Calu3 (cell line): ENCODE data around the gene SLC26A6. TPM values are rescaled to one million over a fixed set of nuclear protein-coding genes. Genes with fewer than 3 reads are reported as not detected.

Experiments
- BruUV-seq: library from RNA; stranded (reverse); fragments of 400-500 nt; replicated peaks from 2 replicates; lab custom pipeline; 2021; lab: Mats Ljungman, UMichigan
- CTCF ChIA-PET: fragments of 300-600 bp; sonication (Branson Sonifier 250); formaldehyde crosslinking; loops from one replicate; lab custom pipeline; 2022; ENCODE audit warnings: antibody characterized with exemption; lab: Charles Lee
- DNase-seq: peaks from one replicate; pipeline ENCODE4 v3.0.0; 2022
- H3K27ac Mint-ChIP-seq: one replicate; pipeline ENCODE4 v1.8.0; 2022; ENCODE audit warnings: mixed read lengths; ENCODE audit not compliant: unreplicated experiment
- H3K27me3 Mint-ChIP-seq: one replicate; pipeline ENCODE4 v1.8.0; 2022; ENCODE audit warnings: mixed read lengths; ENCODE audit not compliant: unreplicated experiment
- H3K36me3 Mint-ChIP-seq: one replicate; pipeline ENCODE4 v1.8.0; 2022; ENCODE audit warnings: mild to moderate bottlenecking, moderate library complexity, mixed read lengths; ENCODE audit not compliant: insufficient read depth, unreplicated experiment
- H3K4me1 Mint-ChIP-seq: one replicate; pipeline ENCODE4 v1.8.0; 2022; ENCODE audit warnings: mild to moderate bottlenecking, low read depth, mixed read lengths; ENCODE audit not compliant: unreplicated experiment
- H3K4me3 Mint-ChIP-seq: one replicate; pipeline ENCODE4 v1.8.0; 2022; ENCODE audit warnings: mild to moderate bottlenecking, low read depth, moderate library complexity, mixed read lengths; ENCODE audit not compliant: unreplicated experiment
- H3K9me3 Mint-ChIP-seq: one replicate; pipeline ENCODE4 v1.8.0; 2022; ENCODE audit warnings: low read depth, mixed read lengths; ENCODE audit not compliant: unreplicated experiment
- CTCF ChIP-seq: fragments of 200-600 bp; IDR thresholded peaks from one replicate; pipeline ENCODE4 v1.8.0; 2022; ENCODE audit warnings: antibody characterized with exemption; ENCODE audit not compliant: unreplicated experiment
- intact Hi-C: fragments of 100-400 bp; cut with micrococcal nuclease; formaldehyde crosslinking; loops from one replicate; pipeline ENCODE4 v1.10.0; 2022; ENCODE audit not compliant: unreplicated experiment
- microRNA-seq: library from miRNA; unstranded; fragments of <30 nt; microRNA quantifications from one replicate; pipeline ENCODE4 v1.2.0, GENCODE V29; 2022
- total RNA-seq: library from RNA; stranded (reverse); gene quantifications from 2 replicates; pipeline ENCODE4 v1.2.3, GENCODE V29; 2022

SLC26A6 gene
- total RNA-seq, 1 experiment from 2014 or later: 27.0 TPM

DNA sequence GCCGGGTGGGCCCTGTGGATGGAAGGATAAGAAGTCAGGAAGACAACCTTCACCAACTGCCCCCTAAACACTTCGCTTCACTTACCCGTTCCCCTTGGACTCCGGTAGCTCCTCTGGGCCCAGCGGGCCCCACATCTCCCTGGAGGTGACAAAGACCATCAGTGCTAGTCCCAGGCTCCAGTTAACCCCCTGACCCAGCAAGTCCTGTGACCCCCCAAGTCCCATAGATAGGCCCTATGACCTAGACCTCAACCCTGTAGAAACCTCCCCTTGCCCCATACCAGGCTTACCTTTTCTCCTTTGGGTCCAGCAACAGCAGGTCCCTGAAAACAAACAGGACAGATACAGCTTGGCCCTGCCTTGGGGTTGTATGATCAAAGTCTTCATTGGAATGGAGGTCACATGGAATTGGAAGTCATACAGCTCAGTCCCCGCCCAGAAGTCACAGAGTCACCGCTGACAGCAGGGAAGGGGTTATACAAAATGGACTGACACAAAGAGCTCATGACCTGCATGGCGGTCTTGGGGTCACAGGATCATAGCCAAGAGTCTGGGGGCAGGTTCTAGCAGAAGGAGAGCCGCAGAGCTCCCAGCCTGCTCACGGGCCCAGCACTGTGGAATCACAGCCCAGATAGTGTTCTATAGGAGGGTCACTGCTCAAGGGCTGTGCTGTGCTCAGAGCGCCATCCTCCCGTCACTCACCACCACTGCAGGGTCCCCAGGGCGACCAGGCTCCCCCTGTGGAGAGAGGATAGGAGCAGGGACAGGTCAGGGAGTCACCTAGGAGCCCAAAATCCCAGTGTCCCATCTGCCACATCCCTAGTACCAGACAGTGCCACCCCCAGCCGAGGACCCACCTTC lies 53.4 kb downstream of the SLC26A6 start:
- intact Hi-C loops: no loop called here
- CTCF ChIA-PET: interaction anchor here (0.6 kb wide), 1 partner anchor 335 kb away, joined by 3 read pairs; no protein-coding TSS in a partner anchor
- Mint-ChIP-seq H3K4me1 (no peaks in the 10 kb centered on the region), H3K27me3 (no peaks in the 10 kb centered on the region), H3K27ac (no peak overlapping the region), H3K36me3 (no peaks in the 10 kb centered on the region), H3K4me3 (no peak overlapping the region), H3K9me3 (no peaks in the 10 kb centered on the region)
- BruUV-seq: no TSS peak
- no peak for DNase-seq
- TF ChIP-seq CTCF: no peak

- Mint-ChIP-seq H3K27me3 (no peaks in the 10 kb centered on the region), H3K36me3 (no peaks in the 10 kb centered on the region), H3K4me3 (no peak overlapping the region), H3K27ac (no peak overlapping the region), H3K4me1 (no peaks in the 10 kb centered on the region), H3K9me3 (no peaks in the 10 kb centered on the region)
- no peak for TF ChIP-seq CTCF
- no TSS peak for BruUV-seq
- DNase-seq: no peak
- intact Hi-C loops: no loop called here
- CTCF ChIA-PET: interaction anchor here (0.6 to 0.9 kb wide), 2 partner anchors 16 to 19 kb away, joined by 3 read pairs; no protein-coding TSS in a partner anchor
Measured at GRCh38 chr3:48576647-48577046, 58.6 kb downstream of the SLC26A6 start.

Small RNAs within 50 kb of the gene (microRNA-seq; reads per million reads assigned to microRNA genes)
- gene MIR4793 (not detected), gene MIR711 (not detected)

Other genes starting within 250 kb of the SLC26A6 start
- gene PLXNB1, start 205.4 kb downstream of the SLC26A6 start, total RNA-seq: 174 and 175 TPM in 2 replicates
- gene CCDC51, start 195.3 kb downstream of the SLC26A6 start, total RNA-seq: 18.9 and 19.9 TPM in 2 replicates
- gene TMA7, start 195.2 kb downstream of the SLC26A6 start, total RNA-seq: 139 and 171 TPM in 2 replicates
- 12.5 and 13.7 TPM in 2 replicates for gene ATRIP, start 188.7 kb downstream of the SLC26A6 start, total RNA-seq
- 192 and 287 TPM in 2 replicates for gene SHISA5, start 131.3 kb downstream of the SLC26A6 start, total RNA-seq
- 3.6 and 5.1 TPM in 2 replicates for gene PFKFB4, start 78.7 kb downstream of the SLC26A6 start, total RNA-seq
- gene UCN2, start 71.7 kb downstream of the SLC26A6 start, total RNA-seq: 0.34 and 0.94 TPM in 2 replicates
- 8.6 and 13.9 TPM in 2 replicates for gene COL7A1, start 40.1 kb downstream of the SLC26A6 start, total RNA-seq
- gene UQCRC1, start 25.8 kb downstream of the SLC26A6 start, total RNA-seq: 196 and 207 TPM in 2 replicates
- gene TMEM89, start 13.7 kb downstream of the SLC26A6 start, total RNA-seq: not detected in 2 replicates
- gene CELSR3, start 27.4 kb upstream of the SLC26A6 start, total RNA-seq: 24.9 and 28.5 TPM in 2 replicates
- 23.1 and 26.9 TPM in 2 replicates for gene NCKIPSD, start 50.5 kb upstream of the SLC26A6 start, total RNA-seq
- gene IP6K2, start 81.8 kb upstream of the SLC26A6 start, total RNA-seq: 87.0 and 105 TPM in 2 replicates
- gene PRKAR2A, start 212.4 kb upstream of the SLC26A6 start, total RNA-seq: 39.0 and 48.0 TPM in 2 replicates